ENCODE results near the gene PDXK.

PDXK gene

DNA sequence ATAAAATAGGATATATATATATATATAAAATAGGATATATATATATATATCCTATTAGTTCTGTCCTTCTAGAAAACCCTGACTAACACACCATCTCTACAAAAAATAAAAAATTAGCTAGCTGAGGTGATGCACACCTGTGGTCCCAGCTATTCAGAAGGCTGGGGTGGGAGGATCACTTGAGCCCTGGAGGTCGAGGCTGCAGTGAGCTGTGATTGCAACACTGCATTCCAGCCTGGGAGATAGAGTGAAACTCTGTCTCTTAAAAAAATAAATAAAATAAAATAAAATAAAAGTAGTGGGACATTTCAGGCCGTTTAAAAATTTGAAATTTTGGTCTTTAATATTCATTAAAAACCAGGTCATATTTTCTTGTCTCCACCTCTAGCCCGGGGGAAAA, 66.2 kb downstream of the PDXK start:
- DNase-seq = no peak

DNA sequence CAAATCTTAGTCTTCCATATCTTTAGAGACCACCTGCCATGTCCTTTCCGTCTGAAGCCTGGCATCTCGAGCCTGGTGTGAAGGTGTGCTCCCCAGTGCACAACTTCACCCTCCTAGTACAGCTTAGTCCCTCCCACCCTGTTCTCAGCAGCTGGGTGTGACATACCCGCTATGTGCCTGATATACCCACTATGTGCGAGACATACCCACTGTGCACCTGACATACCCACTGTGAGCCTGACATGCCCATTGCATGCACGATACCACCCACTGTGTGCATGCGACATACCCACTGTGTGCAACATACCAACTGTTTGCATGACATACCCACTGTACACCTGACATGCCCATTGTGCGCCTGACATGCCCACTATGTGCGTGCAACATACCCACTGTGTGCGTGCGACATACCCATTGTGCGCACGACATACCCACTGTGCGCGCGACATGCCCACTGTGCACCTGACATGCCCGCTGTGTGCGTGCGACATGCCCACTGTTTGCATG, 67.4 kb downstream of the PDXK start:
- no peak for DNase-seq

DNA sequence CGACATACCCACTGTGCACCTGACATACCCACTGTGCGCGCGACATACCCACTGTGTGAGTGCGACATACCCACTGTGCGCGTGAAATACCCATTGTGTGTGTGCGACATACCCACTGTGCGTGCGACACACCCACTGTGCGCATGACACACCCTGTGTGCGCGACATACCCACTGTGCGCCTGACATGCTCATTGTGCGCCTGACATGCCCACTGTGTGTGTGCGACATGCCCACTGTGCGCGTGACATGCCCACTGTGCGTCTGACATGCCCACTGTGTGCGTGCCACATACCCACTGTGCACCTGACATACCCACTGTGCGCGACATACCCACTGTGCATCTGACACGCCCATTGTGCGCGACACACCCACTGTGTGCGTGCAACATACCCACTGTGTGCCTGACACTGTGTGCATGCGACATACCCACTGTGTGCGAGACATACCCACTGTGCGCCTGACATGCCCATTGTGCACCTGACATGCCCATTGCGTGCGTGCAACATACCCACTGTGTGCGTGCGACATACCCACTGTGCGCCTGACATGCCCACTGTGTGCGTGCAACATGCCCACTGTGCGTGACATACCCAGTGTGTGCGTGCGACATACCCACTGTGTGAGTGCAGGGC, 68.0 kb downstream of the PDXK start:
- no peak for DNase-seq

DNA sequence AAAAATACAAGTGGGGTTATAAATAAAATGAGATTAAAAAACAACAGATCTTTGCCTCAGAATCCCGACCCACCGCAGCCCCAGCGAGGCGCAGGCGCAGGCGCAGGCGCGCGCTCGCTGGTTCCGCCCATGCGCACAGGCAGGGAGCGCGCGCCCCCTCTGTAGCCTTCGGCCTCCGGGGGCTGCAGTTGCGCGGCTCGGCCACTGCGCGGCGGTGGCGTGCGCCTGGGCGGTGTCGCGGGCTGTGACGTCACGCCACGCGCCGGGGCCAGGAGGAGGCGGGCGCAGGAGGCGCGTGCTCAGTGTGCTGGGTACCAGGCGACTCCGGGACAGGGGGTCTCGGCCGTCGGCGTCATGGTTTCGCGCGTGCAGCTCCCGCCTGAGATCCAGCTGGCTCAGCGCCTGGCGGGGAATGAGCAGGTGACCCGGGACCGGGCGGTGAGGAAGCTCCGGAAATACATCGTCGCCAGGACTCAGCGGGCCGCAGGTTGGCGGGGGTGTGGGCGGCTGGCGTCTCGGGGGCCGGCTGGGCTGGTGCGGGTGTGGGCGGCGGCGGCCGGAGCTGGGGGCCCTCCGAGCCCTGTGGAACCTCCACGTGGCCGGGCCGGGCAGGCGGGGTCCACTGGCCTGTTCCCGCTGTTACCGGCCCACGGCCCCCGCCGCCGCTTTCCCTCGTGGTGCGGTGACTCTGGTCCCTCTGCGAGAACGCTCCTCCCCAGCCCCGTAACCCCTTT, 70.5 kb downstream of the PDXK start, which contains the start of gene RRP1:
Gene RRP1, plus strand, starts transcription at position 302 of the 734 bp plus-strand sequence. Its CDS starts 53 bp downstream, at position 355.
- peak; percentile 95 for DNase-seq

DNA sequence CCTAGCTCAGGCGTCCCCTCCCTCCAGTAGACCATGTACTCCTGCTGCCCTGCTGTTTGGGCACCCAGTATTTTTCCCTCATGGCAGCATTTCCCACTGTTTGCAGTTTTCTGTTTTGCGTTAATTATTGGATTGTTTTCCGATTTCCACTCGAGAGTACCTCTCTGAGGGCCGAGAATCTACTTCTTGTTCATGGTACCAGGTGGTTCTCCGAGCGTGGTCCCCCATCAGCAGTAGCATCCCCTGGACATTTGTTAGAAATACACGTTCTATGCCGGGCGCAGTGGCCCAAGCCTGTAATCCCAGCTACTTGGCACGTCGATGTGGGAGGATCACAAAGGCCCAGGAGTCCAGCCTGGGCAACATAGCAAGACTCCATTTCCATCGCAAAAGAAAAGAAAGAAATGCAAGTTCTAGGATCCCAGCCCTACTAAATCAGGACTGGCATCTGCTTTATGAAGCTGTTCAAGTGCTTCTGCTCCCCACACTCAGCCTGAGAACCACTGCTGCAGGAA, 71.1 kb downstream of the PDXK start:
- no peak for DNase-seq

DNA sequence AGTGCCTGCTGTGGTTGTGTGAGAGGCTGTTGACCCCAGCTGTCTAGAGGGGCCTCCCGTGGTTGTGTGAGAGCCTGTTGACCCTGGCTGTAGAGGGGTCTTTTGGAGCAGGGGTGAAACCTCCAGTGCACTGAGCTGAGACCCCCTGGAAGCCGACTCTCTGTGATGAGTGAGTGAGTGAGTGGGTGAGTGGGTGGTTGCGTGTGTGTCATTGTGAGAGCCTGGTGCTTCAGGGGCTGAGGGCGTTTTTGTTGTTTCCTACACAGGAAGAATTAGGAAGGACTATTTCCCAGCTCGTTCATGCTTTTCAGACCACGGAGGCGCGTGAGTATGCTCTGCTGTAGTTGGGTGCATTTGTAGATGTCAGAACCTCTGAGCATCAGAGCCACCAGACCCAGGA, 73.5 kb downstream of the PDXK start:
- no peak for DNase-seq

DNA sequence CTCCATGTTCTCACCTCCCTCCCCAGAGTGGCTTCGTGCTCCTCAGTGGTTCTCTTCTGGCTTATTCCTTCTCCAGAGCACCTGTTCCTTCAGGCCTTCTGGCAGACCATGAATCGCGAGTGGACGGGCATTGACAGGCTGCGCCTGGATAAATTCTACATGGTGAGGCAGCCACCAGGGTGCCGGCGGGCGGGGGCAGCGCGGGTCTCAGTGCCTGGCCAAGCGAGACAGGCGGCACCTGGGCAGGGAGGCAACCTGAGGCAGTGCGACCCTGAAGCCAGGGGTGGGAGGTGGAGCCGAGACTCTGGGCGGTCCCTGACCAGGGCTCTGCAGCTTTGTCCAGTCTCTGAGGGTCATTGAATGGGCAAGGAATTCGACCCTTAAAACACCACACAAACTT, 74.3 kb downstream of the PDXK start:
- DNase-seq = no peak

DNA sequence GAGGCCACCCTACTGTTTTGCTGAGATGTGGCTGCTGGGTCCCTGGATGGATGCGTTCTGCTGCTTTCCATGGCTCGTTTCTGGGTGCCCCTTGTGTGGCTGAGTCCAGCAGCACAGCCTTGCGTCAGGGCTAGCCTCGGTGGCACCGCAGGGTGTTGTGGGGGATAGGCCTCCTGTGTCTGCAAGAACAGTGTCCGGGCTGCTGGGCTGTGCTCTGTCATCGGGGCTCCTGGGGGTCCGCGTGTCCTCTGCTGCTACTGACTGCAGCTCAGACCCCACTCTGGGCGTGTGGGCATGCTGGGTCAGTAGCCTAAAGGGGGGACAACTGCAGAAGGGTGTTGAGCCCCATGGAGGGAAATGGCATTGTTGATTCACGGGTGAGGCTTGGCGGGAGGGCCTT, 75.4 kb downstream of the PDXK start:
- no peak for DNase-seq

DNA sequence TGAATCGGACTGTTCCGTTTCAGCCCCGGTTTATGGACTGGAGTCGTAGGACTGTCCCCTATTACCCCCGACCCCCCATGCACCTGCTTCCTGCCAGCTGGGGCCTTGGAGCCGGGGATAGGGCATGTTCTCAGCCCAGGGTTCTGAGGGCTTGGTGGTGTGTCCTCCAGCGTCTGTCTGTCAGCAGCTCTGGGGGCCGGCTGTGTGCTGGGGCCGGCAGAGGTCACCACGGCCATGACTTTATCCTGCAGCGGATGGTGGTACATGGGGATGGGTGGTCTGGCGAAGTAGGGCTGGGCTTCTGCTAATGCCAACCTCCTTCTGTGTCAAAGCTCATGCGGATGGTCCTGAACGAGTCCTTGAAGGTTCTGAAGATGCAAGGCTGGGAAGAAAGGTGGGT, 75.9 kb downstream of the PDXK start:
- DNase-seq = no peak

DNA sequence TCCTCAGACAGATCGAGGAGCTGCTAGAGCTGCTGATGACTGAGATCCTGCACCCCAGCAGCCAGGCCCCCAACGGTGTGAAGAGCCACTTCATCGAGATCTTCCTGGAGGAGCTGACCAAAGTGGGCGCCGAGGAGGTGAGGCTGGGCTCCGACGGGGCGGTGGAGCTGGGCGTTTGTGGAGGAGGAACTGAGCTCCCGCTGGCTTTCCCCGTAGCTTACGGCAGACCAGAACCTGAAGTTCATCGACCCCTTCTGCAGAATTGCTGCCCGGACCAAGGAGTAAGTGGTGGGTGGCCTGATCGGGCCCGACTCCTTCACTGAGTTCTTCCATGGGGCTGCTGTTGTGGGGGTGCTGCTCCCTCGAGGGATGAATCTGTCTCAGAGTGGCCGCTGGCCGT, 78.5 kb downstream of the PDXK start:
- DNase-seq = no peak

DNA sequence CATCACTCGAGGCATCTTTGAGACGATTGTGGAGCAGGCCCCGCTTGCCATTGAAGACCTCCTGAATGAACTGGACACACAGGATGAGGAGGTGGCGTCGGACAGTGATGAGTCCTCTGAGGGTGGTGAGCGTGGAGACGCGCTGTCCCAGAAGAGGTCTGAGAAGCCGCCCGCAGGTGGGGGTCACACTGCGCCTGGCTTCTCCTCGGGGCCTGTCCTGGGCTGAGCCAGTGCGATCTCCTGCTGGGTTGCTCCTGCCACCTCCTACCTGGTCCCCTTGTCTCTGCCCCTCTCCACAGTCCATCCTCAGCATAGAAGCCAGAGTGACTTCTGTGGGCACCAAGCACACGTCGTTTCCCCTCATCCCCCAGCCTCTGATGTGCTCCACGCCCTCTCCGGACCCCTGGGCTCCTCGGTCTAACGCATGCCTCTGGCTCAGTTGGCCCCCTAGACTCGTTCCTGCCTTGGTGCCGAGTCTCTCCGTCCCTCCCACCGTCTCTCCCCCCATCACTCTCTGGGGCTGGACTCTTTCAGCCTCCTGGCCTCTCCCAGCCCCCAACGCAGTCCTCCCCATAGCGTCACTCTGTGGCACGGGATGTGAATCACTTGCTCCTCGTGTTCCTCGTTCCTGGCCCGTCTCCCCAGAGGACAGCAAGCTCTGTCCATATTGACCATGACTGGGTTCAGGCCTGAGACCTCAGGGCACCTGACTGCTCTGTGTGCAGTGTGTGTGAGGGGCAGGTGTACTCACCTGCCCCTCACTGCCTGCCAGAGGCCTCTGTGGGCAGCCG, 79.2 kb downstream of the PDXK start:
- no peak for DNase-seq

DNA sequence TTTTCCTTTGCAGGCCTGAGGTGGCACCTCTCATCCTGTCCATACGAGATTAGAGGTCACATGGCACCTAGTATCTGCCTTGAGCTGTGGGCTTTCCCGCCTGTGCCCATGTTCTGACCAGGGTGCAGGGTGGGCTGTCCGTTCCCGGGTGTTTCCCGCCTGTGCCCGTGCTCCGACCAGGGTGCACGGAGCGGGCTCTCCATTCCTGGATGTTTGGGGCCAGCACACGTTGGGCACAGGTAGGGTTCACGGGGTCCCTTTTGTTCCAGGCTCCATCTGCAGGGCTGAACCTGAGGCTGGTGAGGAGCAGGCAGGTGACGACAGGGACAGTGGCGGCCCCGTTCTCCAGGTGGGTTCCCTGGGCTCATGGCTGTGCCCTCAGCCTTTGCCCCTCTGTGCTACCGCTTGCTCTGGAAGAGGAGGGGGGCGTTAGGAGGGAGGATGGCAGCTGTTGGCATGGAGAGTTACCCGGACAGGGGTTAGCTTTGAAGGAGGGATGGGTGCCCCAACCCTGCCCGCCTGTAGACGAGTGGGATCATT, 80.4 kb downstream of the PDXK start:
- DNase-seq = no peak

DNA sequence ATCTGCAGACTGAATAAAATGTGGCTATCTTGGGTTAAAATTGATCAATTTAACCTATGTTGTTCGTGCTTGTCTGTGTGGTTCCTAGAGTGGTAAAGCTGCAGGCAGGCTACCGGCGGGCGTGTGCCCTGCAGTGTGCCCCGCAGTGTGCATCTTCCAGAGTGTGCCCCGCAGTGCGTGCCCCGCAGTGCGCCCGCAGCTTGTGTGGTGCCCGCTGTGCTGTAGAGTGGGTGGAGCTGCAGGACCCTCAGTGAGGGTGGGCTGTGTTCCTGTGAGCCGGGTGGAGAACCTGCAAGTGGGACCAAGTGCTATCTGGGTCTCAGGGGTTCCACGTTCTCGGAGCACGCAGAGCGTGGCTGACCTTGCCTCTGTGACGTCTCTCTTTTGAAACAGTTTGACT, 81.2 kb downstream of the PDXK start:
- DNase-seq = no peak

DNA sequence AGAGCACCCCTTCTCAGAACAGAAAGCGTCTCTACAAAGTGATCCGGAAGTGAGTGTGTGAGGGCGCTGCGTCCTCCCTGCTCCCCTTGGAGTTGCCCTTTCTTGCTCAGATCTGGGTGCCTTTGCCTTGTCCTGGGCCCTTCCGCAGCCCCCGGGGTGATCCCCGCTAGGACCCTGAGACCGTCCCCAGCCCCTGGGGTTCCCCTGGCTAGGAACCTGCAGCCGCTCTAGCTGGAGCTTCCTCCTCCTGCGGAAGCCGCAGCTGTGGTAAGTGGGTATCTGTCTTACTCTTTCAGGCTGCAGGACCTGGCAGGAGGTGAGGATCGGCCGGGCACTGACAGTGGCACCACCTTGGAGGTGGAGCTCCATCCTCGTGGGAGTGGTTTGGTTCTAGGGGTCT, 81.6 kb downstream of the PDXK start:
- DNase-seq = no peak

DNA sequence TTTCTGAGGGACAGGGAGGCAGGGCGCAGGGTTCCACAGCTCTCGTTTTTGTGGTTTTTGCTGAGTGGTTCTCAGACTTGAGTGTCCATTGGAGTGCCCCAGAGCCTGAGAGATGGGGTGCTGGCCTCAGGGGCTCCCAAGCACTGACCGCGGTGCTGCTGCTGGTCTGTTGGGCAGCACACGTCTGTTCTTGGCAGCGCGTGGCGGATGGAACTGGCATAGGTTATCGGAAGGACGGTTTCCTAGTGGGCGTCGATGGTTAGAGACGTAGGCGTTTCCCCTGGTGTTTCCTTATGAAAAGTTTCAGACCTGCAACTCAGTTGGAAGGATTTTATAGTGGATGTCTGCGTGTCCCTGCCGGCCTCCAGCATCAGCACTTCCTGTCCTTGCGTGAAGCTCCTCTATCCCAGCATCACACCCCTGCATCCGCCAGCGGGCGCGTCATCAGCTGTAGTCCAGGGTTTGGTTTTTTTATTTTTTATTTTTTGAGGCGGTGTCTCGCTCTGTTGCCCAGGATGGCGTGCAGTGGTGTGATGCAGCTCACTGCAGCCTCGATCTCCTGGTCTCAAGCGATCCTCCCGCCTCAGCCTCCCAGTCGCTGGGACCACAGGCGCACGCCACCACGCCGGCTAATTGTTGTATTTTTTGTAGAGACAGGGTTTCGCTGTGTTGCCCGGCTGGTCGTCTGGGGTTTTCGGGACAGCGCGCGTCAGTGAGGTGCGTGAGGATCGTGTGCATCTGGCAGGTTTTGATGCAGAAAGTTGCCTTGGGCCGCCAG, 82.3 kb downstream of the PDXK start:
- DNase-seq = no peak

DNA sequence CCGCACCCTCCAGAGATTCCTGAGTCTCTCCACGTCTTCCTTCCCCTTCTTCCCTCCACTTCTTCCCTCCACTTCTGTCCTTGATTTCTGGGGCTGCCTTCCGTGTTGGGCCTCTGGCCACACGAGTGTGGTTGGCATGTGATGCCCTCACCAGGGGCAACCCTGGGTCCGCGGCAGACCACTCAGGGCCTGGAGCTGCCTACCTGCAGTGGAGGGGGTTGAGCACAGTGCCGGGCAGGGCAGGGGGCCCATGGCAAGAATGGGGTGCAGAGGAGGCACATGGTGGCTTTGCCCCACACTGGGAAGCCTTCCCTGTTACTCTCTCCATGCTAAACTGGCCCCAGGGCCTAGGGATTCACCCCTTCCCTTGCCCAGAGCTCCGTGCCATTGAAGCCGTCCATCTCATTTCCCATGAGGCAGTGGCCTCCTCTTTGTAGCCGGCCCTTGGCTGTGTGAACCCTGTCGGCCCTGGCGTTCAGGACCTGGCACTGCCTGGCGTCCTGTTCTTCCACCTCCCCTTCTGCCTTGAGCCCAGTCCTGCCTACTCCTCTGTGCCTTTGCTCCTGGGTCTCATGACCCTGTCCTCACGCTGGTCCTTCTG, 83.9 kb downstream of the PDXK start:
- no peak for DNase-seq

DNA sequence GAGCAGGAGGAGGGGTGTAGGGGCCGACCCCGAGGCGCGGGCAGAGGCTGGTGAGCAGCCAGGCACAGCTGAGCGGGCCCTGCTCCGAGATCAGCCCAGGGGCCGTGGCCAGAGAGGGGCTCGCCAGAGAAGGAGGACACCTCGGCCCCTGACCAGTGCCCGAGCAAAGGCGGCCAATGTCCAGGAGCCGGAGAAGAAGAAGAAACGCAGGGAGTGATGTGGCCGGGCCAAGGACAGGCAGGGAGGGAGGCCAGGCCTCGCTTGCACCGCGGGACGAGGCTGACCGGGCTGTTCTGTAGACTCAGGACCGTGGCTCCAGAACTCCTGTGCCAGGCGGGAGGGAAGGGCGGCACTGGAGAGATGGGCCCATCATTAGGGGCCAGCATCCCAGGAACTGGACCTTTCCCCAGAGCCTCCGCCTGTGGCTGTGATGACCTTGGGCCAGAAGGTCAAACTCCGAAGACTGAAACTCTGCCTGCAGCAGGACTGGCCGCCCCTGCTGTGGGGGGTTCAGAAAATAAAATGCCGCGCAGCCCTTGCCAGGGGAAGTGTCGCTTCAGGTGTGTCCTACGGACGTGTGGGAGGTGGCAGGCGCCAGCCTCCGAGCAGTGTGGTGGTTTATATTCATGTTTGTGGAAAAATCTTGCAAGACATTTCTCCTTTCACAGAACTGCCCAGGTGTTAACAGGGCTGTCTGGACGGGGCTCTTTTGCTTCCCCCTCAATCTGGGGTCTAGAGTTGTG, 84.8 kb downstream of the PDXK start:
- DNase-seq = no peak

DNA sequence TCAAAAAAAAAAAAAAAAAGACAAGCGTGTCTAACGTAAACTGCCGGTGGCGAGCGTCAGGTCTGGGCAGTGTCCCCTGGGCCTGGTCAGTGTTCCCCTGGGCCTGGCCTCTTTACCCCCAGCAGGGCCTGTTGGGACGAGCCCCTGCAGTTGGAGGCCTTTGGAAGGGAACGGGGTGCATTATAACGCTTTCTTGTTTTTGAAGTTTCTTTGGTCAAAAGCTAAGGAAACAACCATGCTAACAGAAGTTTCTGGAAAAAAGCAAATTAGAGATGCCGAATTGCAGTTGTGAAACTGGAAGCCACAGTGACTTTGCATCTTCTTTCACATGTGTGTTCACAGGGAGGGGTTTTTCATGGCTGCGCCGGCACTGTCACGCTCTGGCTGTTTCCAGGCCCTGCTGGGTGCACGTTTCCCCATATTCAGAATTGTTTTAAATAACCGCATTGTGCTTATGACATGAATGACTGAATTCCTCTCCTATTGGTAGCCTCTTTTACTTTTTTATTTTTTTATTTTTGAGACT, 86.4 kb downstream of the PDXK start:
- DNase-seq = no peak

DNA sequence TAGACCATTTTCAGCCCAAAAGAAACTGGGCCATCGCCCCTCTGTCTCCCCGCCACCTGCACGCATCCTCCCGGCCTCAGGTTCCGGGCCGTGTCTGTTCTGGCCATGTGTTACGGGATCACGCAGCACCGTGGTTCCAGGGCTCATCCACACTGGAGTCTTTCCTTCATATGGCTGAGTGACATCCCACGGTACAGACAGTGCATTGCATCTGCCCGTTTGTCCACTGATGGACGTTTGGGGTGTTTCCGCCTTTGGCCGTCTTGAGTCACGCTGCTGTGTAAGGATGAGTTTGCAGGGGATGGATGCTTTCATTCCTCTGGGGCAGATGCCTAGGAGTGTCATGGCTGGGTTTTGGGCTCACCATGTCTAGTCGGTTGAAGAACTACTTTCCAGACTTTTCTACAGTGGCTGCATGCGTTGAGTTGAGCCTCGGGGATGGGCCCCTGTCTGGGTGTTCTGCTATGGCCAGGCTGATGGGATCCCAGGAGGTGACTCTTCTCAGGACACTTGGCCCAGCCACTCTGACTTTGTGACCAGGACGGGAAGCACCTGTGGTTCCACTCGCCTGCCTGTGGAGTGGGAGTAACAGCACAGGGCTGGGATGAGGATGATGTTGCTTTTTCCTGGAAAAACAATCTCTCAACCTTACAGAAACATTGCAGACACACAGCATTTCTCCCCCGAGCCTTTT, 87.2 kb downstream of the PDXK start:
- DNase-seq = no peak

DNA sequence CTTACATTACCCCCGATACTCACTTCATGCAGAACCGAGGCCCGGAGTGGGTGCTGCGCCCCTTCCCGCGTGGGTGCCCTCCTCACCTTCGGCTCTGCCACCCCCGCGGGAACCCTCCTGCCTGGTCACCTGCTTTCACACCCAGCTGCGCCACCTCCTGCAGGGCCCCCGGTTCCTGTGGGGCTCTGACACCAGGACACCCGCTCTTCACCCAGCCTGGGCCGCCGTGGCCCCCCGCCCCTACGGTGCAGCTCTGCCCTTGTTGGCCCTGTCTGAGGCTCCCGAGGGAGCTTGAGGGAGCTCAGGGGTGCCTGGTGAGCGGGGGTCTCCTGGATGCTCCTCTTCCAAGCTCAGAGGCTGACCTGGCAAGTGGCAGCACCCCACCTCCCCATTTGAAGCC, 89.4 kb downstream of the PDXK start:
- no peak for DNase-seq

Measured in stimulated activated CD4-positive, alpha-beta T cell treated with anti-CD3 and anti-CD28 coated beads, Interleukin-2, amount 100 ng/mL, for 24 hours (primary cell).